Measurements from ENCODE around the gene PPP1R3F.
"Not testable (repeated sequence)": the region's sequence is repeated elsewhere in the genome, so short reads cannot be mapped to it uniquely, and the experiment has no call there.

DNA sequence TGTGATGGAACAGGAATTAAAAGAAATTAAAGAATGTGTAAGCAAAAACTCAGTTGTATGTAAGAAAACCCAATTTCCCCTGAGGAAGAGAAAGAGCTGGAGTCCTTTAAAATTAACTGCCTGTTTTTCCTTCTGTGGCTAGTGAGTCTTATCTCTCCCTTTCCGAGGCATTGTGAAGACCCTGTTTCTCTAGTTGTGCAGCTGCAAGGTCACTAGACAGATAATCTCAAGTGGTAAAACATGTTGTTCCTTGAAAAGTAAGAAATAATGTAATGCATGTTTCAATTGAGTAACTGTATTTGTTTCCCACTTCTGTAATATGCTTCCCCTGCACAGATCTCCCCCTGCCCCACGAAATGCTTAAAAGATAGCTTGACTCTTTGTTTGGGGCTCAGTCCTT lies 38.2 kb downstream of the PPP1R3F start:
- TF ChIP-seq, protein P1, sequence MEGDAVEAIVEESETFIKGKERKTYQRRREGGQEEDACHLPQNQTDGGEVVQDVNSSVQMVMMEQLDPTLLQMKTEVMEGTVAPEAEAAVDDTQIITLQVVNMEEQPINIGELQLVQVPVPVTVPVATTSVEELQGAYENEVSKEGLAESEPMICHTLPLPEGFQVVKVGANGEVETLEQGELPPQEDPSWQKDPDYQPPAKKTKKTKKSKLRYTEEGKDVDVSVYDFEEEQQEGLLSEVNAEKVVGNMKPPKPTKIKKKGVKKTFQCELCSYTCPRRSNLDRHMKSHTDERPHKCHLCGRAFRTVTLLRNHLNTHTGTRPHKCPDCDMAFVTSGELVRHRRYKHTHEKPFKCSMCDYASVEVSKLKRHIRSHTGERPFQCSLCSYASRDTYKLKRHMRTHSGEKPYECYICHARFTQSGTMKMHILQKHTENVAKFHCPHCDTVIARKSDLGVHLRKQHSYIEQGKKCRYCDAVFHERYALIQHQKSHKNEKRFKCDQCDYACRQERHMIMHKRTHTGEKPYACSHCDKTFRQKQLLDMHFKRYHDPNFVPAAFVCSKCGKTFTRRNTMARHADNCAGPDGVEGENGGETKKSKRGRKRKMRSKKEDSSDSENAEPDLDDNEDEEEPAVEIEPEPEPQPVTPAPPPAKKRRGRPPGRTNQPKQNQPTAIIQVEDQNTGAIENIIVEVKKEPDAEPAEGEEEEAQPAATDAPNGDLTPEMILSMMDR (IDR thresholded peaks at IDR 0.05): not testable (repeated sequence)
- TF ChIP-seq POLR2A (IDR thresholded peaks at IDR 0.05): not testable (repeated sequence)

Data from prostate gland (tissue), 2 donors.